Mesothelial cell of epicardium (in vitro differentiated cells): ENCODE measurements around the gene FOXC2. TPM values are rescaled to one million over a fixed set of nuclear protein-coding genes. Genes with fewer than 3 reads are reported as not detected.

Source experiments
- DNase-seq, 2 experiments: peaks; one replicate each; pipeline ENCODE4 v3.0.0; 2021; ENCODE audit warnings: low spot score in 2 of 2; ENCODE audit not compliant: unreplicated experiment in 2 of 2
- H3K27ac Mint-ChIP-seq: 2 replicates; pipeline ENCODE4 v1.8.0; 2021; ENCODE audit warnings: mixed read lengths
- H3K27me3 Mint-ChIP-seq: 2 replicates; pipeline ENCODE4 v1.8.0; 2021; ENCODE audit warnings: low read depth, mixed read lengths
- H3K36me3 Mint-ChIP-seq: 2 replicates; pipeline ENCODE4 v1.8.0; 2021; ENCODE audit warnings: mixed read lengths
- H3K4me1 Mint-ChIP-seq: 2 replicates; pipeline ENCODE4 v1.8.0; 2021; ENCODE audit warnings: mixed read lengths
- H3K4me3 Mint-ChIP-seq: 2 replicates; pipeline ENCODE4 v1.8.0; 2021; ENCODE audit warnings: mild to moderate bottlenecking, moderate library complexity, mixed read lengths
- H3K9me3 Mint-ChIP-seq: 2 replicates; pipeline ENCODE4 v1.8.0; 2021; ENCODE audit warnings: mixed read lengths
- CTCF ChIP-seq: fragments of 200-600 bp; sonication (generic); IDR thresholded peaks from one replicate; pipeline ENCODE4 v1.5.0; 2021; ENCODE audit warnings: antibody characterized with exemption; ENCODE audit not compliant: unreplicated experiment
- total RNA-seq: library from RNA; stranded (reverse); gene quantifications from 3 replicates; pipeline ENCODE4 v1.2.1, GENCODE V29; 2021

Gene FOXC2
- total RNA-seq, 1 donor from 2014 or later: 12.3 TPM

- TF ChIP-seq CTCF: no peak
- H3K4me3 Mint-ChIP-seq: no peak overlapping the region
- peaks cover 5% of the 10 kb centered on the region for H3K36me3 Mint-ChIP-seq
- H3K4me1 Mint-ChIP-seq: peaks cover 9% of the 10 kb centered on the region
- no peak overlapping the region for H3K27ac Mint-ChIP-seq
- peaks cover 6% of the 10 kb centered on the region for H3K27me3 Mint-ChIP-seq
- H3K9me3 Mint-ChIP-seq: no peaks in the 10 kb centered on the region
- DNase-seq: no peak
Measured at GRCh38 chr16:86541560-86541959, 25.1 kb upstream of the FOXC2 start.

GRCh38 chr16:86542756-86543750 lies 23.6 kb upstream of the FOXC2 start:
- Mint-ChIP-seq H3K9me3 (no peaks in the 10 kb centered on the region), H3K4me3 (no peak overlapping the region), H3K27ac (no peak overlapping the region), H3K4me1 (peaks cover 13% of the 10 kb centered on the region), H3K27me3 (peaks cover 4% of the 10 kb centered on the region), H3K36me3 (peaks cover 5% of the 10 kb centered on the region)
- no peak for DNase-seq
- no peak for TF ChIP-seq CTCF

- Mint-ChIP-seq H3K4me1 (peaks cover 13% of the 10 kb centered on the region), H3K27ac (no peak overlapping the region), H3K36me3 (peaks cover 5% of the 10 kb centered on the region), H3K27me3 (no peaks in the 10 kb centered on the region), H3K9me3 (no peaks in the 10 kb centered on the region), H3K4me3 (no peak overlapping the region)
- no peak for DNase-seq
- no peak for TF ChIP-seq CTCF
Measured at GRCh38 chr16:86545481-86545880, 21.1 kb upstream of the FOXC2 start.

GRCh38 chr16:86545954-86546637 lies 20.5 kb upstream of the FOXC2 start:
- H3K27ac Mint-ChIP-seq: peak overlapping the region; percentile 12

GRCh38 chr16:86546638-86547013 lies 20.0 kb upstream of the FOXC2 start:
- H3K4me1 Mint-ChIP-seq: peaks cover 13% of the 10 kb centered on the region
- TF ChIP-seq CTCF: no peak
- no peaks in the 10 kb centered on the region for H3K27me3 Mint-ChIP-seq
- H3K36me3 Mint-ChIP-seq: peaks cover 5% of the 10 kb centered on the region
- DNase-seq: no peak
- no peak overlapping the region for H3K4me3 Mint-ChIP-seq
- H3K27ac Mint-ChIP-seq: no peak overlapping the region
- H3K9me3 Mint-ChIP-seq: no peaks in the 10 kb centered on the region

More at GRCh38 chr16:86545954-86546637, 20.5 kb upstream of the FOXC2 start:
- H3K36me3 Mint-ChIP-seq: peaks cover 5% of the 10 kb centered on the region
- no peaks in the 10 kb centered on the region for H3K27me3 Mint-ChIP-seq
- H3K4me3 Mint-ChIP-seq: no peak overlapping the region
- peaks cover 13% of the 10 kb centered on the region for H3K4me1 Mint-ChIP-seq
- no peaks in the 10 kb centered on the region for H3K9me3 Mint-ChIP-seq
- DNase-seq: no peak
- TF ChIP-seq CTCF: no peak
